SW480 (cell line): ENCODE measurements around the gene BMX.

Experiments used
- DNase-seq: peaks from one replicate; pipeline ENCODE4 v3.0.0-alpha.2; 2016; ENCODE audit warnings: low spot score

BMX gene

DNA sequence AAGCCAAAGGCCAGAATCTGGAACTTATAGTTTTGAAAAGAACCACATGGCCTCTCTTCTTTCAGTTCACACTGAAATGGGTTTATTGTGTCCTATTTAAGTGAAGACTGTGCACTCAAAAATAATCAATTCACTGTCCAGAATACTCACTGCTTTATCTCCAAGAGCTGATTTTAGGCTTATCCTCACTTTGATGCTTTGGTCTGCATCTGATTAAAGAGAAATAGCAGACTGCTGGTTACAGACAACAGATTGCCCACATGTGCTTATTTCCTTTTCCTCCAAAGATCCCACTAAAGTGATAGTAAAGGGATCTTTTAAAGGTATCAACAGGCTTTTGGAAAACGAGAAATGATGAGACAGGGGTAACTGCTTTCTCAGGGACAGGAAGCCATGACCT is 69.5 kb downstream of the BMX start:
- no peak for DNase-seq

DNA sequence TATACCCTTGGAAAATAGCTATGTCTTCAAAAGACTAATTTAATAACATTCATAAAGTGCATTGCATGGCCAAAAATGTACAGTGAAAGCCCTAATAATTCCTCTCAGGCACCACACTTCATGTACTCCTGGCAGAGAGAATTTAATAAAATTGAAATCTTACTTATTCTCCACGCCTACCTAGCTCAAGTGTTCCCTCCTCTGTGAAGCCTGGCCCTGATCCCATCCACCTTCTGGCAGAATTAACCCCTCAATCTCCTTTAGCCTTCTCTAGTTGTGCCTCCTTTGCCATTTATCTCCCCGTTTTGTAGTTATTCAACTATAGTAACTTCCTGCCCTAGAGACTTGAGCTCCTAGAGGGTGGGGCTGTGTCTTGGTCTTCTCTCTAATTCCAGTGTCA is 73.4 kb downstream of the BMX start:
- no peak for DNase-seq

DNA sequence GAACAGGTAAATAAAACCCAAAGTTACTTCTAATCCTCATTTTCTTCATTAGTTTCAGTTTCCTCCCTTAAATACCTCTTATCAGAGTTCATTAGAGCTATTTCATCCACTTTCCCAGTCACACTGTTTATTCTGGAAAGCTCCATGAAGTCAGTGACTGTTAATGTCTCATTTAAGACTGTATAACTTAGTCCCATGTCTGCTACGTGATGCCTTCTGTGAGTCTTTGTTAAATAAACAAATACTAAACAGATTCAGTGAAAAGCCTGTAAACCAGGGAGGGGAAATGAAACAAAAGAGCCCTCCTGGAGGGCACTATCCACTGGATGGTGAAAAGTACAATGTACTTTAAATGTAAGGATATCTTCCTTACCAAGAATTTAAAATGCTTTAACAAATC is 75.4 kb downstream of the BMX start:
- no peak for DNase-seq

DNA sequence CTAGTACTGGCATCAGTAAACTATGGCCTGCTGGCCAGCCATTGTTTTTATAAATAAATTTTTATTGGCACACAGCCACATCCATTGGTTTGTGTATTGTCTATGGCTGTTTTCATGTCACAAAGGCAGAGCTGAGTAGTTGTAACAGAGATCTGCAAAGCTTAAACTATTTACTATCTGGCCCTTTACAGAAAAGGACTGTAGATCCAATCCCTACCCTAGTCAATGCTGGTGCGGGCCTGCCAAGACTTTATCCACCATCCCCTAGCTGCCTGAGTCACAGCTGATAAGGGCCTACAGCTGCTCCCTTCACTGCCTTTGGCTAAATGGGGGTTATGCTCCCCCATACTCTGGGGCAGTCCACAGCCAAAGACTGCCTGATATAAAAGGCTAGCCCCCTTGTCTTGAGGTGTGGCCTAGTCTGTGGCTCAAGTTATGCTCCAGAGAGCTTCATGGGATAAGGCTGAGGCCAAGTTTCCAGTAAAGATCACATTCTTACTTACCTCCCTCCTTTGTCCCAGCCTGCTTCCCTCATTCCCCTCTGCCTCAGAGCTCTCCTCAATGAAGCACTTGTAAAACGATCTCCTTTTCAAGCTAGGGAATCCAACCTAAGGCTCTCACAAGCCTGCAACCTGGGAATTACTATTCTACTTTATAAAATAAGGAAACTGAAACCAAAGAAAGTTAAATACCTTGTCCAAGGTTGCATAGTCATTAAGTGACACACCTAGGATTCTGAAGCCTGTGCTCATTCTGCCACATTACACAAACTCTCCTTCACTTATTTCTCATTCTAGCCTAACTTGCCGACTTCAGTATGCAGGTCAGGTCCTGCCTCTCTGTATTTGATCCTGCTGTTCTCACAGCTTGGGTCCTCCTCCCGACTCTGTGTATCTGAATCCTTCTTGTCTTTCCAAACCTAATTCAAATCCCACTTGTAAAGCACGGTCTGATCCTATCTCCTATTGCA is 79.5 kb downstream of the BMX start:
- no peak for DNase-seq

DNA sequence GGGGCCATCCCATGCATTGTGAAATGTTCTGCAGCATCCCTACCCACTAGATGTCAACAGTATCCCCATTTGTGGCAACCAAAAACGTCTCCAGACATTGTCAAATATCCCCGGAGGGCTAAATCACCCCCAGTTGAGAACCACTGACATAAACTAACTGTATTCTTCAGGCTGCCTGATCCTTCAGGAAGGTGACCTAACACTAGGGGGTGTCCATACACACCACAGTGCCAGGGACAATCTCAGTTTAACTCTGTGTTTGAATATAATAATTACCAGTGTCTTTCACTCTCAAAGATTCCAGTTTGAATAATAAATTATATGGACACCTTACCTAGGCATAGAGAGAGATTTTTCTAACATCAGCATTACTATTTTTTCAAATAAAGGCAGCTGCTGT is 93.8 kb downstream of the BMX start:
- no peak for DNase-seq

DNA sequence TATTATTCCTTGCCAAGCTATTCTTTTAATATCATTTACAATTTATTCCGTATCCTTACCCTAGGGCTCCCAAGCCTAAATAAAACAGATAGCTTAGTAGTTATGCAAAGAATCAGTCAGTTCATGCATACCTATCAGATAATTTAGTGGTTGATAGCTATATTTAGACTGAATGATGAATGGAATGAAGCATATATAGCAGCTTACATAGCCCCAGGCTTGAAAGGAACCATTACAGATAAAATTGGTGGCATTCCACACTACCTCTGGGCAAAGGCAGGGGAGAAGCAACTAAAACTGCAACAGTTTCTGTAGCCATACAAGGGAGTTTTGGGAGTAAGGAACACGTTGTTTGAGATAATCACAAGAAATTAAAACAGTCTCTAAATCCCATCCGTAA is 97.4 kb downstream of the BMX start:
- no peak for DNase-seq

DNA sequence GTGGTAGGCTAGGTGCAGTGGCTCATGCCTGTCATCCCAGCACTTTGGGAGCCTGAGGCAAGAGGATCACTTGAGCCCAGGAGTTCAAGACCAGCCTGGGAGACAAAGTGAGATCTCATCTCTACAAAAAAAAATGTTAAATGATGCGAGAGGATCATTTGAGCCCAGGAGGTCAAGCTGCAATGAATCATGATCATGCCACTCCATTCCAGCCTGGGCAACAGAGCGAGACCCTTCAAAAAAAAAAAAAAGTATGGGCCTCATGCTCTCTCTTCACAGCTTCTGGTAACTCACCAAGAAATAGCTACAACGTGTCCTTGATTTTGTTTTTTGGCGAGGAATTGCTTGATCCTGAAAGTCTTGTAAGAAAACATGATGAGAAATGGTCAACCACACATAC is 98.9 kb downstream of the BMX start:
- DNase-seq, result no peak

DNA sequence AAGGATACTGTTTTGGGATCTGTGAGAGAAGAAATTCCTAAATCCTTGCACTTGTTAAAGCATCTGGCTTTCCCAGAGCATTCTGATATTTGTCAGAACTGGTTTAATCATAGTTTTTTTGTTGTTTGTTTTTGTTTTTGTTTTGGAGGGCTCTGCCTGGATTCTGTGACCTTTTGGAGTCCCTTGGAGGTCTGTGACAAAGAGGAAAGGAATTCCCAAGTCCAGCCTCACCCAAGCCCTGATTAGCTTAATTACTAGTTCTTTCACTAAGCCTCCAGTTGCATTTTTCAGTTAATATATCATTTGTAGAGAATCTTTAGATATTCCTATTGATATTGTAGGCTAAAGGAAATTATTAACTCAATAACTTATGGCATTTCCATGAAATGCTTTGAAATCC is 99.4 kb downstream of the BMX start:
- peak; percentile 10 for DNase-seq

DNA sequence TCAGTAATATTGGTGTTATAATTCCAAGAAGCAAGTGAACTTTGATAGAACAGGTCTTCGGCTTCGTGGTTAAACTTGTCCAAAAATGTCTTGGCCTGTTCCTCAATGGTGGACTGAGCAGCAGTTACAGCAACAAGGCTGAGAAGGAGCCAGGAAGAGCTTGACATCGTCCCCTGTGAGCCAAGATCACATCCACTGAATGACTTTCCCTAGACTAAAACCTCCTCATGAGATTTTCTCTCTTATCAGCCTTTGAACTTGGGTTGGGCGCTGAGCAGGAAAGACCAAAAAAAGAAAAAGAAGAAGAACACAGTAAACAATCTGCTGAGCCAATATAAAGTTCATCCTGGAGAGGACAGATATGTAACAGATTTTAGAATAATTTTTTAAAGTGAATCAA is 100.1 kb downstream of the BMX start, which contains the start of gene ACE2:
Gene ACE2, minus strand, starts transcription at position 216 of the 400 bp plus-strand sequence. Its CDS starts 49 bp downstream, at position 167.
- DNase-seq, result no peak

DNA sequence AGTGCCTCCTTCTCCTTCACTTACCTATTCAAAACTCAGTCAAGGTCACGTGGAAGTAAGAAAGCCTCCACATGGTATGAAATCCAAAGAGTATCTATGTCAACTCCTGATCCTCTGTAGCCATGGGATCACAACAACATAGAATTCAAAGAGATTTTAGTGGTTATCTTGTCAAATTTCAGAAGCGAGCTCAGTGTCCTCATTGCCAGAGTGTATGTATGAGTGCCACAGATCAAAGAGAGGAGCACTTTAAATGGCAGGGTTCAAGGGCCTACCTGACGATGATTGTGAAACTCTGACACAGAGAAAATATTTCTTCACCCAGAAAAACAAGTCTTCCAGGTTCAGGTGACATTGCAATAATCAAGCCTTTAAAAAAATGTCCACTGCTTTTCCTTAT is 101.3 kb downstream of the BMX start:
- DNase-seq, result no peak

DNA sequence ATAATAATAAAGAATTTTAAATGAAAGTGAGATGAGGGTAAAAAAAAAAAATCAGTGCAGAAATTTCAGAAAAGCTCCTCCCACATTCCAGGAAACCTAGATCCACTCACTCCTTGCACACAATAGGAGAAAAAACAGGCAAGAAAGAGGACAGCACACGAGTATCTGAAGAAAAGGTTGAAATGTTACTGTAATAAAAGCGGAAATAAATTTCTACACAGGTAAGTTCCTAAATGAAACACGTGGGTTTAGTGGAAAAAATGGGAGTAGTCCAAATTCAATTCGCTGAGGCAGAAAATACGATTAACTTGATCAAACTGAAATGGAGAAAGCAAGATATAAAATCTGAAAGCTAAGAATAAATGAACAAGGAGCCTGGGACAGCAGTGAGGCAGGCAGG is 102.2 kb downstream of the BMX start:
- no peak for DNase-seq

DNA sequence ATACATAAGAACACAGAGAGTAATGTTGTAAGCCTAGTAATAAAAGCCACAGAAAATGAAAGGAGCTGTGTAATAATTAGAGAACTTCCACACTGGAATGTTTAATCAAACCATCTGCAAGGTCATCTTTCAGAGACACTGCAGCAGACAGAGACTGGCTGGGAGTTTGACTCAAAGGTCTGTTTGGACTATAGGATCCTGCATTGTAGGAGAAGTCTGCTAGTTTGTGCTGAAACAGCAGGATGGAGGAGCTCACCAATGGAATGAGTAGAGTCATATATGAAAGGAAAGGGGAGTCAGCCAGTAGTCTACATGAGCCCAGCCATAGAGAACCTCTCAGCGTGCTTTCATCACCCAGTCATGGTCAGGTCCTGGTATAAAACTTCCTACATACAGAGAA is 104.6 kb downstream of the BMX start:
- no peak for DNase-seq
